Measurements from ENCODE around the gene SULT1E1. TPM values are rescaled to one million over a fixed set of nuclear protein-coding genes. Genes with fewer than 3 reads are reported as not detected.

SULT1E1 gene
- total and polyA plus RNA-seq, 2 of the 8 experiments (the other 6 are each of a cell fraction or from before 2014, with no cell fraction given): not detected

- H3K4me1 ChIP-seq (replicated peaks in 1 of 4; ENCODE audit: control insufficient read depth in 3 of 4, insufficient read depth in 4 of 4, low read length in 3 of 4): no peaks in the 10 kb centered on the region
- no peak overlapping the region for H2AK5ac ChIP-seq (ENCODE audit: low read depth, low read length)
- DNase-seq (ENCODE audit: low read depth in 1 of 2, low spot score in 2 of 2) (no peak), FAIRE-seq (no peak)
- no peaks in the 10 kb centered on the region for H3K27me3 ChIP-seq (replicated peaks in 1 of 4; ENCODE audit: control insufficient read depth in 3 of 4, extremely low read depth in 1 of 4, insufficient read depth in 3 of 4, low read length in 3 of 4)
- H2BK120ac ChIP-seq (replicated peaks; ENCODE audit: low read depth, low read length): no peak overlapping the region
- H3K56ac ChIP-seq (replicated peaks; ENCODE audit: insufficient read length, low read depth, low read length): no peak overlapping the region
- no peak overlapping the region for H4K8ac ChIP-seq (ENCODE audit: extremely low read depth, insufficient read depth, low read length)
- no peak overlapping the region for H3K14ac ChIP-seq (ENCODE audit: insufficient read length)
- no peak overlapping the region for H2BK20ac ChIP-seq (ENCODE audit: low read length)
- no peak overlapping the region for H3K9ac ChIP-seq (replicated peaks in 1 of 4; ENCODE audit: extremely low read depth in 1 of 4, low read depth in 3 of 4, low read length in 3 of 4)
- no peaks in the 10 kb centered on the region for H3K23me2 ChIP-seq (ENCODE audit: low read depth, low read length)
- POLR2A ChIA-PET (ENCODE audit: partially characterized antibody): no interaction called here
- H2AFZ ChIP-seq (ENCODE audit: low read length): no peak overlapping the region
- no peak overlapping the region for H4K91ac ChIP-seq (replicated peaks; ENCODE audit: insufficient read length, low read length)
- CTCF ChIA-PET (ENCODE audit: partially characterized antibody): no interaction called here
- no peak overlapping the region for H2BK12ac ChIP-seq (ENCODE audit: low read depth, low read length)
- no peaks in the 10 kb centered on the region for H3K79me1 ChIP-seq (ENCODE audit: low read depth, low read length)
- H3K4ac ChIP-seq (replicated peaks; ENCODE audit: insufficient read length, low read depth, low read length): no peak overlapping the region
- H3K36me3 ChIP-seq (ENCODE audit: control insufficient read depth in 2 of 4, insufficient read depth in 4 of 4, low read length in 3 of 4): no peaks in the 10 kb centered on the region
- H2BK5ac ChIP-seq (ENCODE audit: low read depth, low read length): no peak overlapping the region
- no peak overlapping the region for H3K4me2 ChIP-seq (ENCODE audit: insufficient read depth in 1 of 2, low read depth in 2 of 2, low read length in 2 of 2)
- no peak overlapping the region for H3K23ac ChIP-seq (ENCODE audit: insufficient read length)
- no peaks in the 10 kb centered on the region for H3K9me3 ChIP-seq (ENCODE audit: insufficient read depth in 2 of 2, low read depth in 1 of 2, low read length in 1 of 2)
- no peaks in the 10 kb centered on the region for H4K20me1 ChIP-seq (replicated peaks in 1 of 2; ENCODE audit: control insufficient read depth in 1 of 2, insufficient read depth in 2 of 2, low read length in 2 of 2)
- no peak overlapping the region for H3K27ac ChIP-seq (ENCODE audit: low read depth, low read length)
- no peaks in the 10 kb centered on the region for H3K79me2 ChIP-seq (ENCODE audit: control insufficient read depth in 1 of 2, insufficient read depth in 2 of 2, low read length in 2 of 2)
- no peak overlapping the region for H3K4me3 ChIP-seq (ENCODE audit: extremely low read depth in 1 of 4, insufficient read depth in 2 of 4, low read depth in 3 of 4, low read length in 4 of 4)
- no peak for TF ChIP-seq CTCF (IDR thresholded peaks at IDR 0.05; ENCODE audit: control extremely low read depth in 1 of 3, insufficient read depth in 1 of 3, low read depth in 1 of 3, low read length in 3 of 3)
- no peak for TF ChIP-seq FOSL1 (IDR thresholded peaks at IDR 0.05; ENCODE audit: insufficient read depth, low read depth, low read length)
- no peak for TF ChIP-seq CBX5 (IDR thresholded peaks at IDR 0.05; ENCODE audit: low read depth, low read length)
- TF ChIP-seq KDM4A (IDR thresholded peaks at IDR 0.05; ENCODE audit: low read depth, low read length, severe bottlenecking): no peak
- TF ChIP-seq NRF1 (IDR thresholded peaks at IDR 0.05; ENCODE audit: low read depth, low read length): no peak
- TF ChIP-seq HDAC2 (IDR thresholded peaks at IDR 0.05; ENCODE audit: borderline replicate concordance in 1 of 2, low read depth in 2 of 2, low read length in 2 of 2): no peak
- TF ChIP-seq POLR2A (IDR thresholded peaks at IDR 0.05; ENCODE audit: control extremely low read depth in 1 of 2, low read depth in 2 of 2, low read length in 2 of 2): no peak
- no peak for TF ChIP-seq RXRA (IDR thresholded peaks at IDR 0.05; ENCODE audit: insufficient read depth, low read depth, low read length)
- TF ChIP-seq ZNF274 (IDR thresholded peaks at IDR 0.05; ENCODE audit: borderline replicate concordance, extremely low read depth, low read length): no peak
- 95% methylated on average over 3 of the region's 3 CpGs; no CpG with 5 or more reads in 1 of the 2 experiments for WGBS, 2 experiments (ENCODE audit: extremely low coverage in 1 of 2, insufficient coverage in 1 of 2, insufficient read length in 1 of 2, insufficient replicate concordance in 2 of 2, low coverage in 1 of 2, low lambda C conversion rate in 2 of 2, missing lambda C conversion rate in 1 of 2)
- H4K5ac ChIP-seq (ENCODE audit: insufficient read length, low read depth, low read length): no peak overlapping the region
- no peak overlapping the region for H3K18ac ChIP-seq (ENCODE audit: extremely low read depth, low read length)
- H2BK15ac ChIP-seq (ENCODE audit: low read length): no peak overlapping the region
Measured at GRCh38 chr4:69849297-69849696, 10.6 kb downstream of the SULT1E1 start.
